Measurements from ENCODE around the gene PAPPA.

PAPPA gene

GRCh38 chr9:116223926-116224325, 70.3 kb downstream of the PAPPA start:
- DNase-seq (ENCODE audit: low read depth in 2 of 3, low spot score in 2 of 3) = no peak

- DNase-seq (ENCODE audit: low read depth in 2 of 3, low spot score in 2 of 3) = no peak
These were observed 76.6 kb downstream of the PAPPA start for GRCh38 chr9:116230051-116230632.

GRCh38 chr9:116232424-116233159, 79.0 kb downstream of the PAPPA start:
- DNase-seq (ENCODE audit: low read depth in 2 of 3, low spot score in 2 of 3) = no peak

- no peak for DNase-seq (ENCODE audit: low read depth in 2 of 3, low spot score in 2 of 3)
These were observed 79.6 kb downstream of the PAPPA start for GRCh38 chr9:116233160-116233530.

GRCh38 chr9:116234081-116234480, 80.5 kb downstream of the PAPPA start:
- DNase-seq (ENCODE audit: low read depth in 2 of 3, low spot score in 2 of 3) = no peak

- no peak for DNase-seq (ENCODE audit: low read depth in 2 of 3, low spot score in 2 of 3)
These were observed 83.4 kb downstream of the PAPPA start for GRCh38 chr9:116236979-116237378.

- no peak for DNase-seq (ENCODE audit: low read depth in 2 of 3, low spot score in 2 of 3)
These were observed 83.9 kb downstream of the PAPPA start for GRCh38 chr9:116237456-116237855.

GRCh38 chr9:116238225-116238624, 84.6 kb downstream of the PAPPA start:
- DNase-seq (ENCODE audit: low read depth in 2 of 3, low spot score in 2 of 3) = no peak

GRCh38 chr9:116238776-116239340, 85.3 kb downstream of the PAPPA start:
- no peak for DNase-seq (ENCODE audit: low read depth in 2 of 3, low spot score in 2 of 3)

GRCh38 chr9:116243708-116244107, 90.1 kb downstream of the PAPPA start:
- DNase-seq (ENCODE audit: low read depth in 2 of 3, low spot score in 2 of 3) = no peak

GRCh38 chr9:116247284-116247683, 93.7 kb downstream of the PAPPA start:
- no peak for DNase-seq (ENCODE audit: low read depth in 2 of 3, low spot score in 2 of 3)

- DNase-seq (ENCODE audit: low read depth in 2 of 3, low spot score in 2 of 3) = no peak
These were observed 94.3 kb downstream of the PAPPA start for GRCh38 chr9:116247791-116248374.

- no peak for DNase-seq (ENCODE audit: low read depth in 2 of 3, low spot score in 2 of 3)
These were observed 97.3 kb downstream of the PAPPA start for GRCh38 chr9:116250891-116251290.

- DNase-seq (ENCODE audit: low read depth in 2 of 3, low spot score in 2 of 3) = no peak
These were observed 97.8 kb downstream of the PAPPA start for GRCh38 chr9:116251366-116251765.

- DNase-seq (ENCODE audit: low read depth in 2 of 3, low spot score in 2 of 3) = no peak
These were observed 106.9 kb downstream of the PAPPA start for GRCh38 chr9:116260531-116260930.

GRCh38 chr9:116262448-116262847, 108.9 kb downstream of the PAPPA start:
- DNase-seq (ENCODE audit: low read depth in 2 of 3, low spot score in 2 of 3) = no peak

- no peak for DNase-seq (ENCODE audit: low read depth in 2 of 3, low spot score in 2 of 3)
These were observed 110.8 kb downstream of the PAPPA start for GRCh38 chr9:116264361-116264760.

GRCh38 chr9:116267021-116267420, 113.4 kb downstream of the PAPPA start:
- no peak for DNase-seq (ENCODE audit: low read depth in 2 of 3, low spot score in 2 of 3)

GRCh38 chr9:116269250-116269649, 115.7 kb downstream of the PAPPA start:
- DNase-seq (ENCODE audit: low read depth in 2 of 3, low spot score in 2 of 3) = no peak

- no peak for DNase-seq (ENCODE audit: low read depth in 2 of 3, low spot score in 2 of 3)
These were observed 117.0 kb downstream of the PAPPA start for GRCh38 chr9:116270546-116270945.

GRCh38 chr9:116271340-116271739, 117.7 kb downstream of the PAPPA start:
- DNase-seq (ENCODE audit: low read depth in 2 of 3, low spot score in 2 of 3) = no peak

GRCh38 chr9:116271991-116272390, 118.4 kb downstream of the PAPPA start:
- no peak for DNase-seq (ENCODE audit: low read depth in 2 of 3, low spot score in 2 of 3)

Data from activated CD8-positive, alpha-beta memory T cell treated with anti-CD3 and anti-CD28 coated beads for 48 hours (primary cell).